Measurements from ENCODE around the gene SLIT3. TPM values are rescaled to one million over a fixed set of nuclear protein-coding genes. Genes with fewer than 3 reads are reported as not detected.

The SLIT3 gene
- total RNA-seq, 2 experiments from 2014 or later: 0.15 TPM; not detected in 1

DNA sequence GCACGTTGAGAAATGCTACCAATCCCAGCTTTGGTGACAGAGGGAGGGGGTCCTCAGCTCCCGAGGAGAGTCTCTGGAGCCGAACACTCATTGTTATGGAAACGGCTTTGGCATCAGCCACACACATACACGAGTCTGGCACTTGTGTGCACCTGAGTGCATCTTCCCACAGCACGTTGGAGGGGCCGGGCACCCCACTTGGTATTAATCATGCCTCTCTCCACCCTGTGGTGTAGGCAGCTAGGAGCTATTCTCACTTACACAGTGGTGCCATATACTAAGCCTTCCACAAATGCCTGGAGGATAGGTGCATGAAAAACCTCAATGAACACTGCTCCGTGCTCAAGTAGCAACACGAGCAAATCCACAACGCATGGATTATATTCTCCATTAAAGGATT, 587.9 kb downstream of the SLIT3 start:
- no peaks in the 10 kb centered on the region for H3K27me3 Mint-ChIP-seq
- no peaks in the 10 kb centered on the region for H3K36me3 Mint-ChIP-seq (ENCODE audit: low read depth)
- CTCF ChIA-PET: interaction anchor here (1.1 kb wide), 1 partner anchor 103 kb away, joined by 3 read pairs; no protein-coding TSS in a partner anchor
- H3K4me3 Mint-ChIP-seq: no peak overlapping the region
- no peak for DNase-seq
- no peak overlapping the region for H3K27ac Mint-ChIP-seq
- no peaks in the 10 kb centered on the region for H3K9me3 Mint-ChIP-seq
- POLR2A ChIA-PET: no interaction called here
- no peaks in the 10 kb centered on the region for H3K4me1 Mint-ChIP-seq

DNA sequence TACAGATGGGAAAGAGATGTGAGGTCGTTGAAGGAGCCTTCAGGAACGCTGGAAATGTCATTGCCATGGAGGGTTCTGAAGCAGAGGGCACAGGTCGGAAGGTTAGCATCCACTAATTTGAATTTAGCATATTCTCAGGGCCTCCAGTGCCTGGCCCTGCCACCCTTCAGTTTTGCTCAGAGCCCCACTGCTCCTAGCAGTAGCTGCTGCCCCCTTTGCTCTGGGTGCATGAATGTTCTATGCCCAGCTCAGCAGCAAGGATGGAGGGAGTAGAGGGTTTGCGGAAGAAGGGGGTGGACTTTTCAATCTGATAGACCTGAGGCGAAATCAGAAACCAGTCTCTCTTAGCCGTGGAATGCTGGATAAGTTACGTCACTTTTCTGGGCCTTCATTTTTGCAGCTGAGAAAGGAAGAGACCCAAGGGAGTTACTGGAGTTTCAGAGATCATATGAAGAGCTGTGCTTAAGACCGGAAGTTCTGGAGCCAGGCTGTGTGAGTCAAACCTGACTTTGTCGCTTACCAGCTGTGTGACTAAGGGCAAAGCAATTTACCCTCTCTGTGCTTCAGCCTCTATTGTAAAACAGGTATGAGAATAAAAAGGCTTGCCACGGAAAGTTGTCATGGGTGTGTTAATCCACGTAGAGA, 588.5 kb downstream of the SLIT3 start:
- H3K4me1 Mint-ChIP-seq: no peaks in the 10 kb centered on the region
- H3K27me3 Mint-ChIP-seq: no peaks in the 10 kb centered on the region
- no peak for DNase-seq
- no peaks in the 10 kb centered on the region for H3K36me3 Mint-ChIP-seq (ENCODE audit: low read depth)
- ChIA-PET CTCF (no interaction called here), POLR2A (no interaction called here)
- H3K9me3 Mint-ChIP-seq: no peaks in the 10 kb centered on the region
- no peak overlapping the region for H3K4me3 Mint-ChIP-seq
- no peak overlapping the region for H3K27ac Mint-ChIP-seq

DNA sequence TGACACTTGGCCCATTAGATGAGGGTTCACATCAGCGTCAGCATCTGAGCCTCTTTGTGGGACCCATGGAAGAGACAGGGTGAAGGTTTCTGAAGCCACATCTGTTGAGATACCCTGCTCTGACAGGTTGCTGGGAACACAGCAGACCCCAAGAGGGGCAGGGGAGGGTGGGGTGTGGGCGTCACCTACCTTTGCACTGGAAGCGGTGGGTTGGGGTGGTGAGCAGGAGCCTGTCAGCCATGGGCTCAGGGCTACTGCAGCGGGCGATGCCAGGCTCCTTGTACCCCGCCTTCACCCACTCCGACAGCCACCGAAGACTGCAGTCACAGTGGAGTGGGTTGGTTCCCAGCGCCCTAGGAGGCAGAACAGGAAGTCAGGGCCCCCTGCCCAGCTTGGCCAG, 590.2 kb downstream of the SLIT3 start:
- H3K27me3 Mint-ChIP-seq: no peaks in the 10 kb centered on the region
- no peaks in the 10 kb centered on the region for H3K36me3 Mint-ChIP-seq (ENCODE audit: low read depth)
- H3K9me3 Mint-ChIP-seq: no peaks in the 10 kb centered on the region
- H3K4me3 Mint-ChIP-seq: no peak overlapping the region
- ChIA-PET POLR2A (no interaction called here), CTCF (no interaction called here)
- no peak for DNase-seq
- H3K27ac Mint-ChIP-seq: no peak overlapping the region
- no peaks in the 10 kb centered on the region for H3K4me1 Mint-ChIP-seq

DNA sequence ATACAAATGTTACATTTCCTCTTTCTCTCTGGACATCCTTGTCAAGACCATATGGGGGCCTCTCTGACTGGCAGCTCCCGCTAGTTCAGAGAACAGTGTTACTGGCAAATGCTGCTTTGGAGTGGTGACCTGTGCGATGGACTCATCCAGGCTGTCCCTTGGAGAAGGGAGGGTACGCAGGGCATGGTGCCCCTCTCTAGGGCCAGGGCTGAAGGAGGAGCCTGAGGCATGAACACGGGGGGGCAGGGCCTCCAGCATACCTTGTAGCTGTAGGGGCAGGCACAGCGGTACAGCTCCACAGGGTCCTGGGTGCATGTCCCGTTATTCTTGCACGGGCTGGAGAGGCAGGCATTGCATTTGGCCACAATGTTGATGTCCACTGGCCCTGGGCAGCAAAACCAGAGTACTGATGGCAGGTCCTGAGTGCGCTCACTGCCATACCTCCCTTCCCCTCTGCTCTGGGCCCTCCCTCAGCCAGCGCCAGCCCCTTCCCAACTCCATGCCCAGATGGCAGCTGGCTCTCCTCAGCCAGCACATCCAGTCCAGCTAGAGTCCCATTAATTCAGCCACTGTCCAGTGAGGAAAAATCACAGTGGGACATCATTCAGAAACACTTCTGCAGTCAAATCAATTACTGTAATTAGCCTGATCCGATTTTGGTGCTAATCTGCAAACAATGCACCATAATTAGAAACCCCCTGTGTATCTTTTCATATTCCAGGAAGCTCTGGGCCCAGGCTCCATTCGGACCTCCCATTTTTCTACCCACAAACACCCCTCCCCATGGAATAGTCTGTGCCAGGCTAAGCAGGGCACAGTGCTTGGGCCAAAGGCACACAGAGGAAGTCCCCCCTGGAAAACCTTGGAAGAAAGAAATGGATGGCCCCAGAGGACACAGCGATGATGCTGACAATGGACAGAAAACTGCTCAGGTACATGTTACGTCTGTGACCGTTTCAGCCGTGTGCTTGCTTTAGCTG, 592.9 kb downstream of the SLIT3 start:
- Mint-ChIP-seq H3K27me3 (no peaks in the 10 kb centered on the region), H3K9me3 (no peaks in the 10 kb centered on the region), H3K4me1 (no peaks in the 10 kb centered on the region), H3K36me3 (ENCODE audit: low read depth) (no peaks in the 10 kb centered on the region), H3K27ac (no peak overlapping the region), H3K4me3 (no peak overlapping the region)
- ChIA-PET POLR2A (no interaction called here), CTCF (interaction anchor here (0.6 kb wide), 1 partner anchor 21 kb away, joined by 3 read pairs; no protein-coding TSS in a partner anchor)
- no peak for DNase-seq

DNA sequence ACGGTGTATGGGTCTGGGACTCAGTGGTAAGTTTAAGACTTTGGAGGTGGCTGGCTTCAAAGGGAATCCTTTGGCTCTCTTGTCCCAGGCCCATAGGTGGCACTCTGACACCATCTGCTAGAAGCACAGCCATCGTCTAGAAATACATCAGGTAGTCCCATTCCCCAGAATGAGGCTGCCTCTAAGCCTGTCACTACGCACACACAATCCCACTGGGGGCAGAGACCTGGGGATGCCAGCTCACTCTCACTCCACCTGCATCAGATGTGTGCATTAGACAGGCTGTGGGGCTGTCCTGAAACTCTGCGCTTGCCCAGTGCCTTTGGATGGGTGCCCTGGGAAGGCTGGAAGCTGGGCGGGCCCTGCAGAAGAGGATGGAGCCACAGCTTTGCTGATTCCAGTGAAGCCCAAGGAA, 594.3 kb downstream of the SLIT3 start:
- ChIA-PET CTCF (no interaction called here), POLR2A (no interaction called here)
- Mint-ChIP-seq H3K27me3 (no peaks in the 10 kb centered on the region), H3K36me3 (ENCODE audit: low read depth) (no peaks in the 10 kb centered on the region), H3K4me1 (no peaks in the 10 kb centered on the region), H3K9me3 (no peaks in the 10 kb centered on the region), H3K4me3 (no peak overlapping the region), H3K27ac (no peak overlapping the region)
- peak; percentile 43 for DNase-seq

DNA sequence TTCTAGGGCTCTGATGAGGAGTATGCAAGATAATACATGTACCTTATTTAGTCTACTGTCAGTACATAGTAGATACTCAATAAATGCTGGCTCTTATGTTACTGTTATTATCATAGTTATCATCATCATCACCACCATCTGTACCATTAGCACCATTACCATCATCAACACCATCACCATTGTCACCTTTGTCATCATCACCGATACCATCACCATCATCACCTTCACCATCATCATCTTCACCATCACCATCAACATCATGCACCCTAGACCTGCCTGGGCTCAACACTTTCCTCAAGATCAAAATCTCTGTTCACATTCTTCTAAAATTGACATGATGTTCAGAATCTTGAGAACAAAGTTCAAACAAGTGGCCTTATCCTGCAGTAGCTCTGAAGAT, 595.6 kb downstream of the SLIT3 start:
- H3K27me3 Mint-ChIP-seq: no peaks in the 10 kb centered on the region
- CTCF ChIA-PET: no interaction called here
- POLR2A ChIA-PET: no interaction called here
- no peak for DNase-seq
- no peaks in the 10 kb centered on the region for H3K9me3 Mint-ChIP-seq
- no peak overlapping the region for H3K4me3 Mint-ChIP-seq
- no peaks in the 10 kb centered on the region for H3K36me3 Mint-ChIP-seq (ENCODE audit: low read depth)
- no peaks in the 10 kb centered on the region for H3K4me1 Mint-ChIP-seq
- H3K27ac Mint-ChIP-seq: no peak overlapping the region

DNA sequence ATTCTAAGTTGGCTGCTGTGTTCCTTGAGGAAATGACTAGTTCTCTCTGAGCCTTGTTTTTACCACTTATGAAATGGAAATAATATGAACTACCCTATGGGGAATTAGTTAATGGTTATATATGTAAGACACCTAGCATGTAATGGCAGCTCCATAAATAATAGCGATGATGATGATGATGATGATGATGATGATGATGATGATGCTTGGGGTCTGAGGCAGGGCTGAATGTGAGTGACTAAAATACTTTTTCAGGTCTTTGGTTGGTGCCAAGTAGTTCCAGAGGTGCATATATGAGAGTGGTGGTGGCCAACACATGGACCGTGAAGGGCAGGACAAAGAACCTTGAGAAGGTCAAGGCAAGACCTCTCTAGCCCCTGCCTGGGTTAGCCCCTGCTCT, 598.4 kb downstream of the SLIT3 start:
- ChIA-PET POLR2A (no interaction called here), CTCF (no interaction called here)
- Mint-ChIP-seq H3K27me3 (no peaks in the 10 kb centered on the region), H3K4me1 (no peaks in the 10 kb centered on the region), H3K9me3 (no peaks in the 10 kb centered on the region), H3K27ac (no peak overlapping the region), H3K36me3 (ENCODE audit: low read depth) (no peaks in the 10 kb centered on the region), H3K4me3 (no peak overlapping the region)
- no peak for DNase-seq

DNA sequence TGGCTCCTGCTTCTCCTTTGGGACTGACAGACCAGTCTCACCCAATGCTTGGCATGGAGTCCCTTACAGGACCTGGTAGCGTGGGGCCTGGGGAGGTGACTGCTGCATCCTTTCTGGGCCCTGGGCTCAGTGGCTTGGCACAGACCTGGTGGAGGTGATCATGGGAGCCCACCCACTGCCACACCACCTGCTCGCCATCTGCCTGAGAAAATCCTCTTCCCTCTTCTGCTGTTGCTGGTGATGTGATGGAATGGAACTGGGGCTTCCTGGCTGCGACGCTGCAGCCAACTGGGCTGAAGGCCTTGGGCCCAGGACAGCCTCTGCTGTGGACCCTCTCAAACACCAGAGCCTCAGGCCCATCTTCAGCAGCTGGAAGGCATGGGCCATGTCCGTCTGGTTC, 599.3 kb downstream of the SLIT3 start:
- Mint-ChIP-seq H3K9me3 (no peaks in the 10 kb centered on the region), H3K27me3 (no peaks in the 10 kb centered on the region), H3K4me1 (no peaks in the 10 kb centered on the region), H3K27ac (no peak overlapping the region), H3K4me3 (no peak overlapping the region), H3K36me3 (ENCODE audit: low read depth) (no peaks in the 10 kb centered on the region)
- ChIA-PET POLR2A (no interaction called here), CTCF (no interaction called here)
- no peak for DNase-seq

DNA sequence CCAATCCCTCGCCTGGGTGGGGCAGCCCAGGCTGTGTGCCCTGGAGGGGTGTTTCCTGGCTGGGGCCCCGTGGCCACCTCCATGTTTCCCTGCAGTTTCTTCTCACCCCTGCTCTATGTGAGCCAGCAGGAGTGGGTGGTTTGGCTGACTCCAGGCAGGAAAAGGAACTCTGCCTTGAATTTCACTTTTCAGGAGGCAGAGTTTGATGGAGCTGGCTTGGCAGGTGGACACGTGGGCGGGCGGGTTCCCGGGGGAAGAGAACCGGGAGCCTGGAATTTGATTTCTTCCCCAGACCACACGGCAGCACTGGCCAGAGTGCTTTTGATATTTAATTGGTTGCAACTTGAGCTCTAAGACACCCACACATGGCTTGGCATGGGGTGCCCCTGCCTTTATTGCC, 601.9 kb downstream of the SLIT3 start:
- CTCF ChIA-PET: no interaction called here

DNA sequence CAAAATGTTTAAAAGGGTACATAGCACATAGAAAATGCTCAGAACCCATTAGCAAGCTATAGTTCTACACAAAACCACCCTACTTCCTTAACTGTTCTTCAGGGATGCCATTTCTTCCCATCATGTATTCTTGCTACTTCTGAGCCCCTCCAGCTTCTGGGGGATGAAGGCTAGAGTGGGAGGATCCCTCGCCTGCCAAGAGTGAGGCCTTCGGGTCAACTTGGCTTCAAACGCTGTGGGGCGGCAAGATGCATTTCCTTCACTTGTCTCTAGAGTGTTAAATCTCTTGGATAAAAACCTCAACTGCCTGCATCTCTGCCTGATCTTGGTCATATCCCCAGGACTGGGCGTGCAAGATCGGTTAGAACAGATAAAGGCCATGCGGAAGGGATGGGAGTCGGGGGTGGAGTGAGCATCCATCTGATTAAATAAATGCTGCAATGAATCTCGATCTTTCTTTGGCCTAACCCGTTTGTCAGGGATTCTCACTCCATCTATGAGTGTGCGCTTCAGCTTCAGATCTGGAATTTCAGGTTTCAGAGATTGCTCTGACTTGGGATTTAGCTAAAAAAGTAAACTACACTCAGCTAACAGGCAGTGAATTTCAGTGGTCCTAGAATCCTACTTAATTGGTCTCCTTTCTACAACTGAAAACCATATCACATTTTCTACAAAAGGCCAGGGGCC, 603.8 kb downstream of the SLIT3 start:
- ChIA-PET CTCF (no interaction called here), POLR2A (no interaction called here)
- no peak overlapping the region for H3K4me3 Mint-ChIP-seq
- H3K36me3 Mint-ChIP-seq (ENCODE audit: low read depth): no peaks in the 10 kb centered on the region
- H3K27me3 Mint-ChIP-seq: no peaks in the 10 kb centered on the region
- H3K4me1 Mint-ChIP-seq: no peaks in the 10 kb centered on the region
- no peaks in the 10 kb centered on the region for H3K9me3 Mint-ChIP-seq
- DNase-seq: no peak
- H3K27ac Mint-ChIP-seq: no peak overlapping the region

More for the DNA sequence above, 601.9 kb downstream of the SLIT3 start:
- Mint-ChIP-seq H3K9me3 (no peaks in the 10 kb centered on the region), H3K27me3 (no peaks in the 10 kb centered on the region), H3K36me3 (ENCODE audit: low read depth) (no peaks in the 10 kb centered on the region), H3K4me3 (no peak overlapping the region), H3K4me1 (no peaks in the 10 kb centered on the region), H3K27ac (no peak overlapping the region)
- DNase-seq: no peak
- POLR2A ChIA-PET: no interaction called here

DNA sequence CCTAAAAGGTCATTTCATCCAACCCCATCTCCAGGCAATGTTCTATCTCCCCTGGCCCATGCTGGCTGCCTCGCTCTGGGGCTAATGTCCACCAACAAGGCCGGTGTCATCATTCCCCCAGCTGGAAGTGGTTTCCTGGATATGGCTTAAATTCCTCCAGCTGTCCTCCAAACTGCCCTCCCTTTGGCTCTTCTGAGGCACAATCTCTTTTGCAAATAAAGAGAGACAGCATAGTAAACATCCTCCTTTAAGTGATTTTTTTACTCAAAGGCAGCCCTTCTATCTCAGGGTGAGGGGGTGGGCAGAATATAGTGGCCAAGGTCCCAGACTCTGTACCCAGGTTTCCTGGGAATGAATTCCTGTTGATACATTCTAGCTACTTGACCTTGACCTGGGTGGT, 604.3 kb downstream of the SLIT3 start:
- Mint-ChIP-seq H3K4me1 (no peaks in the 10 kb centered on the region), H3K36me3 (ENCODE audit: low read depth) (no peaks in the 10 kb centered on the region), H3K27ac (no peak overlapping the region), H3K9me3 (no peaks in the 10 kb centered on the region), H3K27me3 (no peaks in the 10 kb centered on the region), H3K4me3 (no peak overlapping the region)
- POLR2A ChIA-PET: no interaction called here
- no peak for DNase-seq
- CTCF ChIA-PET: no interaction called here

DNA sequence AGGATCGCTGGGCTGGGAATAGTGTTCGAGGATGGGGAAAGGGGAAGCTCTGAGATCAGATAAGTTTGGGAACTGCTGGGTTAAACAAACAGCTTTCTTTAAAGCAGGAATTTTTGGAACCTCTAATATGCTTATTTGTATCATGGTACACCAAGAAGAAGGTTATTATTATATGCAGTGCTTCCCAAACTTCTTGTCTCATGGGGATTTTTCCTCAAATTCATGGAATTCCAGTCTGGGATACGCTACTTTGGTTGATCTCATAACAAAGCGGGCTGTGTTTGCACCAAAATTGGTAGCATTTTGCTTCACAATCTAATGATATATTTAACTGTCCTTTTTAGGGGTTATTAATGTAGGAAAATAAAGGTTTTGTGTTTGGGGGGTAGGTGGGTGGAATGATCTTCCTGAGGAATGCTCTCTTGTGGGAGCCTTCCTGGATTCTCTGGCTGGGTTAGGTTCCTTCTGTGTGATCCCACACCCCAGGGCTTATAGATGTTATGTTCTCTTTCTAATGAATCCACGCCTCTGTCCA, 605.6 kb downstream of the SLIT3 start:
- no peaks in the 10 kb centered on the region for H3K9me3 Mint-ChIP-seq
- no peaks in the 10 kb centered on the region for H3K36me3 Mint-ChIP-seq (ENCODE audit: low read depth)
- H3K4me3 Mint-ChIP-seq: no peak overlapping the region
- H3K27ac Mint-ChIP-seq: no peak overlapping the region
- H3K4me1 Mint-ChIP-seq: no peaks in the 10 kb centered on the region
- H3K27me3 Mint-ChIP-seq: no peaks in the 10 kb centered on the region
- POLR2A ChIA-PET: no interaction called here
- DNase-seq: no peak
- CTCF ChIA-PET: no interaction called here

DNA sequence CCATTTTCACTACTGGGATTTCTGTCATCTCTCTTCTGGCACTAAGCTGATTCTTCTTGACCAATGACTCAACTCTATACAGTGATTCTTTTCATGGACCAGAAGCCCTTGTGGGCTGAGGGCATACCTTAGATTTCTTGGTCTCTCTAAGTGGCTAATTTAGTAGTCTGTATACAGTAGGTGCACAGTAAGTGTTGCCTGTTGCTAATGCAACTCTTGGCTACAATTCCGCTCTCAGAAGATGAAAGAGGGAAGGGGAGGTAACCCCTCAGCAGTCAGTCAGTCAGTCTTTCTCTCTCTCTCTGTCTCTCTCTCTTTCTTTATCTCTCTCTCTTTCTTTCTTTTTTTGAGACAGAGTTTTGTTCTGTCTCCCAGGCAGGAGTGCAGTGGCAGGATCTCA, 606.6 kb downstream of the SLIT3 start:
- H3K4me3 Mint-ChIP-seq: no peak overlapping the region
- H3K36me3 Mint-ChIP-seq (ENCODE audit: low read depth): no peaks in the 10 kb centered on the region
- ChIA-PET CTCF (no interaction called here), POLR2A (no interaction called here)
- H3K27ac Mint-ChIP-seq: no peak overlapping the region
- H3K27me3 Mint-ChIP-seq: no peaks in the 10 kb centered on the region
- no peaks in the 10 kb centered on the region for H3K9me3 Mint-ChIP-seq
- DNase-seq: no peak
- no peaks in the 10 kb centered on the region for H3K4me1 Mint-ChIP-seq
